GM12872 (cell line): Measurements from ENCODE around the gene SEC16B.

Source experiments
- CTCF ChIP-seq: IDR thresholded peaks from 3 replicates; pipeline ENCODE4 v1.5.1; 2011; ENCODE audit warnings: low read depth, mild to moderate bottlenecking, low read length, moderate library complexity; ENCODE audit not compliant: insufficient read depth

Gene SEC16B

GRCh38 chr1:177977141-177977540, 7.3 kb upstream of the SEC16B start:
- no peak for TF ChIP-seq CTCF

GRCh38 chr1:177976596-177976995, 6.7 kb upstream of the SEC16B start:
- no peak for TF ChIP-seq CTCF

GRCh38 chr1:177975588-177976495, 6.0 kb upstream of the SEC16B start:
- no peak for TF ChIP-seq CTCF

- no peak for TF ChIP-seq CTCF
Measured at GRCh38 chr1:177973585-177973984, 3.7 kb upstream of the SEC16B start.

- TF ChIP-seq CTCF: no peak
Measured at GRCh38 chr1:177969109-177969508, 749 bp downstream of the SEC16B start.

GRCh38 chr1:177966199-177966598, 3.7 kb downstream of the SEC16B start:
- no peak for TF ChIP-seq CTCF

- no peak for TF ChIP-seq CTCF
Measured at GRCh38 chr1:177965293-177965692, 4.6 kb downstream of the SEC16B start.
